Mammary epithelial cell (primary cell): Measurements from ENCODE around the gene DGKD.

Experiments
- EZH2 ChIP-seq: IDR thresholded peaks from 2 replicates; pipeline ENCODE4 v1.6.1; 2012; ENCODE audit warnings: low read length, inconsistent platforms, borderline replicate concordance
- TF ChIP-seq, protein P1 (sequence below), 2 donors: IDR thresholded peaks in 1 of 2; conservative IDR thresholded peaks in 1 of 2; 2 replicates each; pipeline ENCODE4 v1.5.1; 2011 to 2012; ENCODE audit warnings: inconsistent platforms in 2 of 2, low read length in 2 of 2, mild to moderate bottlenecking in 2 of 2, control low read depth in 1 of 2, low read depth in 1 of 2; ENCODE audit not compliant: insufficient read depth in 1 of 2; ENCODE audit errors: extremely low read depth in 1 of 2

DNA sequence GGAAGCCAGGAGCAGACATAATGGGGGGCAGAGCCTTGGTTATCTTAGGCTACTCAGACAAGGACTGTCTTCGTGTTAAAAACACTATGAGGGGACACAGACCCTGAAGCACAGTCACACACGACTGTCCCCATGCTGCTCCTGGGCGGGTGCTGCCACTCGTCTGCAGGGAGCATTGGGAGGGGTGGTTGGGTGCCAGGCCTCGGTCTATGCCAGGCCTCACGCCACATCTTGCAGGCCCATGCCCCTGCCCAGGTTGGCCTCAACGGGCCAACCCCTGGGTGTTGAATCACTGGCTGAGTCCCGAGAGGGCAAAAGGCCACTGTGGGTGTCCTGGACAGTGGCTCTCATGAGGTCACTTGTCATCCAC, 114.4 kb downstream of the DGKD start:
- TF ChIP-seq, protein P1, sequence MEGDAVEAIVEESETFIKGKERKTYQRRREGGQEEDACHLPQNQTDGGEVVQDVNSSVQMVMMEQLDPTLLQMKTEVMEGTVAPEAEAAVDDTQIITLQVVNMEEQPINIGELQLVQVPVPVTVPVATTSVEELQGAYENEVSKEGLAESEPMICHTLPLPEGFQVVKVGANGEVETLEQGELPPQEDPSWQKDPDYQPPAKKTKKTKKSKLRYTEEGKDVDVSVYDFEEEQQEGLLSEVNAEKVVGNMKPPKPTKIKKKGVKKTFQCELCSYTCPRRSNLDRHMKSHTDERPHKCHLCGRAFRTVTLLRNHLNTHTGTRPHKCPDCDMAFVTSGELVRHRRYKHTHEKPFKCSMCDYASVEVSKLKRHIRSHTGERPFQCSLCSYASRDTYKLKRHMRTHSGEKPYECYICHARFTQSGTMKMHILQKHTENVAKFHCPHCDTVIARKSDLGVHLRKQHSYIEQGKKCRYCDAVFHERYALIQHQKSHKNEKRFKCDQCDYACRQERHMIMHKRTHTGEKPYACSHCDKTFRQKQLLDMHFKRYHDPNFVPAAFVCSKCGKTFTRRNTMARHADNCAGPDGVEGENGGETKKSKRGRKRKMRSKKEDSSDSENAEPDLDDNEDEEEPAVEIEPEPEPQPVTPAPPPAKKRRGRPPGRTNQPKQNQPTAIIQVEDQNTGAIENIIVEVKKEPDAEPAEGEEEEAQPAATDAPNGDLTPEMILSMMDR (conservative IDR thresholded peaks at IDR 0.05 in 1 of 2, IDR thresholded peaks at IDR 0.05 in 1 of 2; ENCODE audit: extremely low read depth in 1 of 2, insufficient read depth in 1 of 2, low read depth in 1 of 2, low read length in 2 of 2): no peak
- TF ChIP-seq EZH2: no peak
